Measurements from ENCODE around the gene RILPL1.
"Not testable (repeated sequence)": the region's sequence is repeated elsewhere in the genome, so short reads cannot be mapped to it uniquely, and the experiment has no call there.

RILPL1 gene

GRCh38 chr12:123491481-123491880 lies 42.0 kb downstream of the RILPL1 start:
- DNase-seq, result no peak

DNA sequence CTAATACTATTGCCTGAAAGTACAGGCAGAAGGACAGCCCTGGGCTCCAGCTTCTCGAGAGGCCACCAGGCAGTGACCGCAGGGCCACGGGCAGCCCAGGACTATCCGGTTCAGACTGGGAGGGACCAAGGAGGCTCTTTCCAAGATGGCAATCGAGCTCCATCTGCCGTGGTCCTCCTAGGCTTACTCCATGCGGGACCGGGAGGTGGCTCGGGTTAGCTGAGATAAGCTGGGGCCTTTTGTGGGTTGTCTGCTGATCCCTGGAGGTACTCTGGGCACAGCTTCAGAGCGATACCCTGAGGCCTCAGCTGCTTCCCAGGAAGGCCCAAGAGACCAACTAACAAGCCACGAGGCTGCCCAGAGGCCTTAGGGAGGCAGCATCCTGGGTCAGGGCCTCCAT lies 42.5 kb downstream of the RILPL1 start:
- no peak for DNase-seq

DNA sequence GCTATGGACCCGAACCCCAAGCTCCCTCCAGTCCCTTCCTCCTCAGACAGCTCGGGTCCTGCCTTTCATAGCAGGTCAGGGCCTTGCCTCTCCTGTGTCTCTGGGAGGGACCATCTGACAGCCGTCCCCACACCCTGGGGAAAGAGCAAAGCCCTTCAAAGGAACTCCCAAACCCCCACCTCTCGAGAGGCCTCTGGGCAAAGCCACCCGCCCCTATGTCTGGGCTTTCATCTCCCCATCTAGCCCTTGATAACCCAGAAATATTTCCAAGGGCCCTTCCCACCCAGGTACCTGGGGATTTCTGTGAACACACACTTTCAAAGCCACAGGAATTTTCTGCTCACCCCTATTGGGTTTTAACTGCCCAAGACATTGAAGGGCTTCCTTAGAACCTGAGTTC lies 43.4 kb downstream of the RILPL1 start:
- no peak for DNase-seq

DNA sequence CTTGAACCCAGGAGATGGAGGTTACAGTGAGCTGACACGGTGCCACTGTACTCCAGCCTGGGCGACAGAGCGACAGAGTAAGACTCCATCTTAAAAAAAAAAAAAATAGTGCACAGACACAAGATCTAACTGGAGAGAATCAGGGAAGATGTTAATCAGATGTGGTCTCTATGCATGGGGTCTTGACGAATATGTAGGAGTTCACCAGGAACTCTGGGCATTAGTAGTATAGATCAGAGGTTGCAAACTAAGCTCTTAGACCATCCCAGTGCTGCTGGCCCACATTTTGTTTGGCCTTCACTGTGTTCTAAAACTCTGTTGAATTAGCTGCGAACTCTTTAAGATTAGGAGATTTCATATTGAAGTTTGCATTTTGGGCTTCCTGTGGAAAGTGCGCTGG lies 43.9 kb downstream of the RILPL1 start:
- DNase-seq, result no peak

GRCh38 chr12:123488539-123489230 lies 44.8 kb downstream of the RILPL1 start:
- DNase-seq, result no peak

DNA sequence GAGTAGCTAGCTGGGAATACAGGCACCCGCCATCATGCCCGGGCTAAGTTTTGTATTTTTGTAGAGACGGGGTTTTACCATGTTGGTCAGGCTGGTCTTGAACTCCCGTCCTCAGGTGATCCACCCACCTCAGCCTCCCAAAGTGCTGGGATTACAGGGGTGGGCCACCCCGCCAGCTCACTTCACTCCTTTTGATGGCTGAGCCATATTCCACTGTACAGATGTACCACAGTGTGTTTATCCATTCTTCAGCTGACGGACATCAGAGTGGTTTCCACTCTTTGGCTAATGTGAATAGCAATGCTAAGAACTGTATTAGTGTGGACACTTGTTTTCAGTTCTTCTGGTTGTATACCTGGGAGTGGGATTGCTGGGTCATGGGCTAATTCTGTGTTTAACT lies 46.1 kb downstream of the RILPL1 start:
- DNase-seq, result no peak

- no peak for DNase-seq
Measured at GRCh38 chr12:123485756-123486155, 47.8 kb downstream of the RILPL1 start.

GRCh38 chr12:123483602-123484248 lies 49.8 kb downstream of the RILPL1 start:
- DNase-seq, result peak; percentile 2

- DNase-seq, result no peak
Measured at GRCh38 chr12:123482876-123483275, 50.6 kb downstream of the RILPL1 start.

DNA sequence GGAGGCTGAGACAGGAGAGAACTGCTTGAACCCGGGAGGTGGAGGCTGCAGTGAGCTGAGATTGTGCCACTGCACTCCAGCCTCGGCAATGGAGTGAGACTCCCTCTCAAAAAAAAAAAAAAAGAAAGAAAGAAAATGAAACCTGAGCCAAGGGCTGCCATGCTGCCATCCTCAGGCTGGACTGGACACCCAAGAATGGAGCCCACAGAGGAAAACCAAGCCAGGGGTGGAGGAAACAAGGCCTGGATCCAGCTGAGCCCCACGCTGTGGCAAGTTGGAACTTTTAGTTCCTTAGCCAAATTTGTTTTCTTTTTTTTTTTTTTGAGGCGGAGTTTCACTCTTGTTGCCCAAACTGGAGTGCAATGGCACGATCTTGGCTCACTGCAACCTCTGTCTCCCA lies 52.3 kb downstream of the RILPL1 start:
- DNase-seq, result not testable (repeated sequence)

DNA sequence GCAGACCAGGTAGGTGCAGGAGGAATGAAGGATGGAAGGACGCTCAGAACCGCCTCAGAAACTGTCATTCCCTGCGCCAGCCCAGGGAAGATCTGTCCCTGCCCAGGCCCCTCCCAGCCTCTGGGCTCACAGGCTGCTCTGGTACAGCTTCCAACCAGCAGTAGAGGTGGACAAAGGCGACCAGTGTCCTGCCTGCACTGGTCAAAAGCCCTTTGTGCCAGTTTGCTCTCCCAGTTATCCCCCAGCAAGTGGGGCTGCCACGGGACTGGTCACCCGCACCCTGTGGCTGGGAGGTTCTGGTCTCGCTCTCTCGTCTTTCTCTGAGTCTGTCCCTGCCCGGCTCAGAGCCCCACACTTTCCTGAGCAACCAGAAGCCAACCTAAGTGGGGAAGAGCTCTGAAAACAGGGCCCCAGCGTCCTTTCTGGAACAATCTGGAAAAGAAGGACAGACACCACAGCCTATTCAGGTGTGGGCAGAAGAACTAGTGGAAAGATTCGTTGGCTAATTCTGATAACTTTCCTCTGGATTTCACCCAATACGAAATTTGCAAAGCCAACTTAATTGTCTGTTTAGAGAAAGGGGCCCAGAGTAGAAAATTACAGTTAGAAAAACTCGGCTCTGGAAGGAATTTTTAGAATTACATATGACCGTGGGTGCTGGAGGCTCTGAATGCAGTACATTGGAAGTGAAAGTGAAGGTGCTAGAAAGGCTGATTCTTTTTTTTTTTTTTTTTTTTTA lies 53.9 kb downstream of the RILPL1 start:
- DNase-seq, result no peak

- no peak for DNase-seq
Measured at GRCh38 chr12:123478762-123479161, 54.8 kb downstream of the RILPL1 start.

DNA sequence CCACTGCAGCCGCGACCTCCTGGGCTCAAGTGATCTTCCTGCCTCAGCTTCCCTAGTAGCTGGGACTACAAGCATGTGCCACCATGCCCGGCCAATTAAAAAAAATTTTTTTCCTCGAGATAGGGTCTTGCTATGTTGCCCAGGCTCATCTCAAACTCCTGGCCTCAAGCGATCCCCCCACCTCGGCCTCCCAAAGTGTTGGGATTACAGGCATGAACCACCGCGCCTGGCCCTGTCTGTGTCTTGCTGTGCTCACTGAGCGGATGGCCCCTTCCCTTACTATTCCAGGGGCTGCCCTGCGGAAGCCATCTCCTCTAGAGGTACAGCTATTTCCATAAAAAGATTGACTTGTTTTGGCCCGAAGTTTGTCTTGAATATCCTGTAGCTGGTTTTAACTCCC lies 55.5 kb downstream of the RILPL1 start:
- no peak for DNase-seq

- no peak for DNase-seq
Measured at GRCh38 chr12:123475246-123475703, 58.2 kb downstream of the RILPL1 start.

DNA sequence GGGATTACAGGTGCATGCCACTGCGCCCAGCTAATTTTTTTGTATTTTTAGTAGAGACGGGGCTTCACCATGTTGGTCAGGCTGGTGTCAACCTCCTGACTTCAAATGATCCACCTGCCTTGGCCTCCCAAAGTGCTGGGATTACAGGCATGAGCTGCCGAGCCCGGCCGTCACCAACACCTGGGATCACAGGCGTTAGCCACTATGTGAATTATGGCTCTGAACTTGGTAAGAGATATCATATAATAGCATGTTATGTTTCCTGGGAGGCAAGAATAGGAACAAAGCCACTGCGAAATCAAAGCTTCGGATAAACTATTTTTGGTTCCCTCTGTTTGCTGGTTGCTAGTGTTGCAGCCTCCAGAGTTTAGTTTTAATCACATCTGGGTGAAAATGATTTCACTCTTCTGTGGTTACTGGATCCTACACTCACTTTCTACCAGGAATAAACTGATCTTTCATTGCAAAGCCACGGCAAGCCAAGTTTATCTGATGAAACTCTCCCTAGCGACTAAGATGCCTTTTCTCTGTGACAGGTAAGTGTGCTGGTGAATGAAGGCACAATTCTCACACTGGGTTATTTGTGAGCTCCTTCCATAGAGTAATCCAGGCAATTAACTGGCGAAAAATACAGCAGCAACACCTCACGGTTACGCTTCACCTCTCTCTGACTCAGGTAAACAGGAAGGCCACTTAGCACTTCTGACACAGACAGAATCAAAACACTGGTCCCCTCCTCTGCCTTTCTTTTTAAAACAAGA lies 58.9 kb downstream of the RILPL1 start:
- peak; percentile 34 for DNase-seq

GRCh38 chr12:123472438-123472849 lies 61.1 kb downstream of the RILPL1 start:
- no peak for DNase-seq

DNA sequence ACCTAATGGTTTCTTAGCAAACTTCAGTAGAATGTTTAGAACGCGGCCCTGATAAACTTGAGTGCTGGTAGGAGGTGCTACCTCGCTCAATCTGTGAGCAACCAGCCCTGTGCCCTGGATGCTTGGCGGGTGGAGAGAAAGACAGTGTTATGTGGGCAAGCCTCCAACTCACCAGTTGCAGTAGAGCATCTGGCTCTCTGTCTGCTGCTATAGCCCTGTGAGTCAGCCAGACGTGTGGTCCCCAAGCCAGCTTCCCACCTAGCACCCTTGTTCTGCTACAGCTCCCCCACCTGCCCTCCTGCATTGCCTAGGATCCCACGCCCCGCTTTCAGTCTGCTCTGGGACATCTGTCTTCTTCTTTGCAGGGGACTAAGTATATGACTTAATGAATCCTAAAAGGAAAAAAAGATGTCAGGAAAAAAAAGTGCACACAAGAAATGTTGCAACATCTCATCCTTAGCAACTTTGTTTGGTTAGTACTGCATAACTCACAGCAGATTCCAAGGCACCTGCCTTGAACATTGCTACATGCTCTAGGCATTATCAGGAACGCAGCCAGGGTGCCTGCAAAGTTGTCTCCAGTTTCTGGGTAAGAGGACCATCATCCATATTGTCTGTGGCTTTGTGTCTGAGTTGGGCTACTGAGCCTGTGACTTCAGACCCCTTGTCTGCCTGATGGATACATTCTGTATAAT lies 62.0 kb downstream of the RILPL1 start:
- no peak for DNase-seq

DNA sequence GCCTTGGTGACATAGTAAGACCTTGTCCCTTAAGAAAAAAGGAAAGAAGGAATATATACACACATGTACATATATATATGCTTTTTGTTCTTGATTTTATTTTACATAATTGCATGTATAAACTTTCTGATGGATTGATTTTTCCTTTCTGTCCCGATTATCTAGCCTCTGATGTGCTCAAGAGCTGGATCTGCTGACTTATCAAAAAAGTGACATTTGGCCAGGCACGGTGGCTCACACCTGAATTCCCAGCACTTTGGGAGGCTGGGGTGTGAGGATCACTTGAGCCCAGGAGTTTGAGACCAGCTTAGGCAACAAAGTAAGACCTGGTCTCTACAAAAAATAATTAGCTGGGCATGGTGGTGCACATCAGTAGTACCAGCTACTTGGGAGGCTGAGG lies 63.5 kb downstream of the RILPL1 start:
- no peak for DNase-seq

DNA sequence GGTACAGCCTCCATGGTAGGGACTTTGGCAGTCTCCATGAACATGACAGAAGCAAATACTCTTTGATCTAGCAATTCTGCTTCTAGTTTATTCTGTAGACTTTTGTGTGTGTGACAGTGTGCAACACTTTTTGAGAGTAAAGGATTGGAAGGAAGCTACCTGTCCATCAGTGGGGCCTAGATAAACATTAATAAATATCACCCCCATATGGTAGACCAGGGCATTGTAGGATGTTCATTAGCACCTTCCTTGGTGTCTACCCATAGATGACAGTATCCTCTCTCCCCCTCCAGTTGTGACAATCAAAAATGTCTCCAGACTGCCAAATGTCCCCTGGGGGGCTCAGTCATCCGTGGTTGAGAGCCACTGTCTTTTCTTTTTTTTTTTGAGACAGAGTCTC lies 64.7 kb downstream of the RILPL1 start:
- peak; percentile 58 for DNase-seq

DNA sequence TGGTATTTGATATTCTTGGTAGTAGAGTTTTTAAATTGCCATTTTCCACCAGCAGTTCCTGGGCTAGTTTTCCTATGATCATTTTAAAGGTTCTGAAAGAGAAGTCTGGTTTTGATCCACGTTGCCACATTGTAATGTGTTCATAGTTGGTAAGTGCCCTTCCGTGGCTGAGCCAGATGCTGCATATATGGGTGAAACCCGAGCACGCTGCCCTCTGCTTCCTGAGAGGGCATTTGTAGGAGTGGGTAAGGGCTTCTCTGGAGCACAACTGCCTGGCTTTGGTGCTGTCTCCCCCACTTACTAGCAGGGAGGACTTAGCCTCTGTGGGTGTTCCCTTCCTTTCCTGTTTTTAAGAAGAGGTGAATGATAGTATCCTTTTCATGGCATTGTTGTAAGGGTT lies 68.4 kb downstream of the RILPL1 start:
- no peak for DNase-seq

DNA sequence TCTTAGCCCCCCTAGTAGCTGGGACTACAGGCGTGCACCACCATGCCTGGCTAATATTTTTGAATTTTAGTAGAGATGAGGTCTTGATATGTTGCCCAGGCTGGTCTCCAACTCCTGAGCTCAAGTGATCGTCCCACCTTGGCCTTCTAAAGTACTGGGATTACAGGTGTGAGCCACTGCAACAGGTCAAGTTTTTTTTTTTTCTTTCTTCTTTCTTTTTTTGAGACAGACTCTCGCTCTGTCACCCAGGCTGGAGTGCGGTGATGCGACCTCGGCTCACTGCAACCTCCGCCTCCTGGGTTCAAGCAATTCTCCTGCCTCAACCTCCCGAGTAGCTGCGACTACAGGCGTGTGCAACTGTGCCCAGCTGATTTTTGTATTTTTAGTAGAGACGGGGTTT lies 70.3 kb downstream of the RILPL1 start:
- not testable (repeated sequence) for DNase-seq

DNA sequence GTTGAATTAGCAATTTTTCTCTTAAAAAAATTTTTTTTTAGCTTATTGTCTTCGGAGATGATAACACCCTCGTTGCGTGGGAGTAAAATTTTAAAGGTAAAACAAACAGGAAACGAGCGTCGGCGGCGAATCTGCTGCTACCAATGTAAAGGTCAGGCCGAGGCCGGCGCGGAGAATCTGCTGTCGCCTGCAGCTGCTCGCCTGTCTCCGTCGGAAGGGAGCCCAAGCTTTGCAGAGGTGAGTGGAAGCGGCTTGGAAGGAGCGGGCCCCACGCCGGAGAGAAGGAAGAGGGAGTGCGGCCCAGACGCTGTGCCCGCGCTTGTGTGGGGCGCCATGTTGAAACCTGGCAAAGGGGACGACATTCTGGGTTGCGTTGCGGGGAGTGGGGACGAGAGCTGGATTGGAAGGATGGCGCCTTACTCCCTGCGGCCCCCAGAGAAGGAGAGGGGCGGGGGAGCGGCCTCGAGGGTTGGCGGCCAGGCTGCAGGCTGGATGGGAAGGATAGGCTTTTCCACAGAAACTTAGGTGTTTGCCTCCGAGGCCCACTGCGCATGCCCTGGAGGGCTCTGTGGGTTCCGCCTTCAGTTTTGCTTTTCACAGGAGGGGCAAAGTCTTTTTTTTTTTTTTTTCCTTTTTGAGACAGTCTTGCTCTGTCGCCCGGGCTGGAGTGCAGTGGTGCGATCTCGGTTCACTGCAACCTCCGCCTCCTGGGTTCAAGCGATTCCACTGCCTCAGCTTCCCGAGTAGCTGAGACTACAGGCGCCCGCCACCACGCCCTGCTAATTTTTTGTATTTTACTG lies 75.3 kb downstream of the RILPL1 start, which contains the start of gene SNRNP35:
SNRNP35 (plus strand) TSS at position 160 of the 800 bp plus-strand sequence. CDS start 7,402 bp downstream, outside the sequence.
- DNase-seq, result peak; percentile 89

Data from CD4-positive, alpha-beta T cell treated with Interleukin-12 subunit alpha and Interleukin-12 subunit beta, for 1 hour (primary cell).